ENCODE results near the gene PAGE3. TPM values are rescaled to one million over a fixed set of nuclear protein-coding genes. Genes with fewer than 3 reads are reported as not detected.

The PAGE3 gene
- total RNA-seq, 1 experiment from 2014 or later, result not detected

GRCh38 chrX:55290963-55291362, 26.2 kb upstream of the PAGE3 start:
- peak in 1 of 2 experiments; percentile 23; a peak in 1 of 4 replicates for TF ChIP-seq REST (IDR thresholded peaks at IDR 0.05; ENCODE audit: insufficient read depth in 1 of 2, low read depth in 2 of 2, low read length in 1 of 2)
- no peak for TF ChIP-seq SIN3A (IDR thresholded peaks at IDR 0.05; ENCODE audit: borderline replicate concordance, insufficient read depth, low read depth, low read length)
- intact Hi-C loops (cut with micrococcal nuclease; ENCODE audit: unreplicated experiment), result no loop called here
- H3K4me1 ChIP-seq (ENCODE audit: control insufficient read depth, insufficient read depth, low read length), result no peaks in the 10 kb centered on the region
- DNase-seq (ENCODE audit: low read depth, low spot score), result no peak
- no peaks in the 10 kb centered on the region for H3K9me3 ChIP-seq (ENCODE audit: control insufficient read depth, insufficient read depth, low read depth, low read length)
- ChIA-PET POLR2A (no interaction called here), CTCF (no interaction called here)
- ATAC-seq, result no peak
- no peaks in the 10 kb centered on the region for H3K36me3 ChIP-seq (ENCODE audit: control insufficient read depth, insufficient read depth, low read length)
- in situ Hi-C loops (cut with HindIII; ENCODE audit: low pct_unique_long_range_greater_than_20kb, low sequenced_read_pairs), result no loop called here
- no peak overlapping the region for H3K27ac ChIP-seq (ENCODE audit: low read length)
- no peaks in the 10 kb centered on the region for H3K27me3 ChIP-seq (ENCODE audit: control insufficient read depth, insufficient read depth, low read length)
- no peak overlapping the region for H3K4me3 ChIP-seq (ENCODE audit: low read depth in 2 of 2, low read length in 2 of 2)
- no TSS peak for BruUV-seq (replicated peaks)

- Histone ChIP-seq H3K4me1 (ENCODE audit: control insufficient read depth, insufficient read depth, low read length) (no peaks in the 10 kb centered on the region), H3K4me3 (ENCODE audit: low read depth in 2 of 2, low read length in 2 of 2) (no peak overlapping the region), H3K27me3 (ENCODE audit: control insufficient read depth, insufficient read depth, low read length) (no peaks in the 10 kb centered on the region), H3K9me3 (ENCODE audit: control insufficient read depth, insufficient read depth, low read depth, low read length) (no peaks in the 10 kb centered on the region), H3K27ac (ENCODE audit: low read length) (no peak overlapping the region), H3K36me3 (ENCODE audit: control insufficient read depth, insufficient read depth, low read length) (no peaks in the 10 kb centered on the region)
- intact Hi-C loops (cut with micrococcal nuclease; ENCODE audit: unreplicated experiment), result no loop called here
- ATAC-seq (no peak), DNase-seq (ENCODE audit: low read depth, low spot score) (no peak)
- BruUV-seq (replicated peaks), result no TSS peak
- ChIA-PET CTCF (no interaction called here), POLR2A (no interaction called here)
- in situ Hi-C loops (cut with HindIII; ENCODE audit: low pct_unique_long_range_greater_than_20kb, low sequenced_read_pairs), result no loop called here
- TF ChIP-seq REST (IDR thresholded peaks at IDR 0.05; ENCODE audit: insufficient read depth in 1 of 2, low read depth in 2 of 2, low read length in 1 of 2), result no peak
- no peak for TF ChIP-seq CTCF (IDR thresholded peaks at IDR 0.05)
- no peak for TF ChIP-seq SIN3A (IDR thresholded peaks at IDR 0.05; ENCODE audit: borderline replicate concordance, insufficient read depth, low read depth, low read length)
- TF ChIP-seq POLR2AphosphoS5 (IDR thresholded peaks at IDR 0.05; ENCODE audit: low read depth, low read length), result no peak
- TF ChIP-seq TCF7L2 (IDR thresholded peaks at IDR 0.05; ENCODE audit: low read depth, low read length), result no peak
Observed at GRCh38 chrX:55279832-55280231, 15.1 kb upstream of the PAGE3 start.

All from Panc1 (cell line).